MM.1S (cell line): Measurements from ENCODE around the gene RANGAP1.

Experiments
- CTCF ChIP-seq: fragments of 300-600 bp; sonication (generic); IDR thresholded peaks from 2 replicates; pipeline ENCODE4 v1.5.1; 2016; ENCODE audit warnings: antibody characterized with exemption, low read length, mixed read lengths
- EZH2 ChIP-seq: fragments of 300-600 bp; sonication (generic); optimal IDR thresholded peaks from 2 replicates; pipeline ENCODE3; 2017; ENCODE audit warnings: low read depth, mild to moderate bottlenecking, antibody characterized with exemption, low read length, mixed read lengths

GRCh38 chr22:41290262-41291221, 4.6 kb upstream of the RANGAP1 start:
- TF ChIP-seq EZH2 (no peak), CTCF (no peak)
